GM21381 (cell line): ENCODE measurements around the gene ATF6.
A peak's percentile ranks its signal among the peaks of the same experiment; 100 is the strongest.

Experiments
- ATAC-seq: cut with Tn5 transposase; IDR thresholded peaks from one replicate; pipeline ENCODE4 v1.9.1; 2021; ENCODE audit warnings: mild to moderate bottlenecking, moderate library complexity; ENCODE audit not compliant: unreplicated experiment

Gene ATF6

DNA sequence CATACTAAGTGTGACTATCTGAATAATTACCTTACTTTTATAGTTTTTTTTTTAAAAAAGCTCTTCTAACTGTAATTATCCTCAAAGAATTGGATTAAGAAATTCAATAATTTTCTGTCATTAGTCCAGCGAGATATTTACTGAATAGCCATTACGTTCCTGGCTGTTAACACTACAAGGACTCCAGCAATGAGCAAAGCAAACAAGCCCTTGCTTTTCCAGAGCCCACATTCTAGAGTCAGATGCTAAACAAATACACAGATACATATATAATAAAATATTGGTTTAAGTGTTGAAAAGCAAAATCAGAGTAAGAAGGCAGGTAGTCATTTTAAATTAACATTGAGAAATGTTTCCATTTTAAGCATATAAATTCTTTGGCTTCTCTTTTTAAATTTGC lies 118.4 kb downstream of the ATF6 start:
- no peak for ATAC-seq

DNA sequence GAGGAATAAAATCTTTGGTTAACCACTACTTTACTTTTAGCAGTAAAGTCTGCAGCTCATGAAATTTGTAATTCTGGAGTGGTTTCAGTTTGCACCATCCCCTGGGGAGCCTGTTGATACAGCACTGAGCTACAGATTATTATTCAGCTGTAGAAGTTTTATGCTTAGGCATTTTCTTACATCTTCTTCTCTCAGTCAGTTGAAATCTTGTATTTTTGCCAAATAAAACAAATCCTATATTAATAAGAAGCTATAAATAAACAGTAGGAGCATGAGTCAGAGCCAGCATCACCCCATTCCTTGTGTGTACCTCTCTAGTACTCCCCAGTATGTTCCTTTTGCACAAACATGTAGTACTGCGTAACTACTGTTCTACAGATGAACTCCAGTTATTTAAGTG lies 118.9 kb downstream of the ATF6 start:
- no peak for ATAC-seq

DNA sequence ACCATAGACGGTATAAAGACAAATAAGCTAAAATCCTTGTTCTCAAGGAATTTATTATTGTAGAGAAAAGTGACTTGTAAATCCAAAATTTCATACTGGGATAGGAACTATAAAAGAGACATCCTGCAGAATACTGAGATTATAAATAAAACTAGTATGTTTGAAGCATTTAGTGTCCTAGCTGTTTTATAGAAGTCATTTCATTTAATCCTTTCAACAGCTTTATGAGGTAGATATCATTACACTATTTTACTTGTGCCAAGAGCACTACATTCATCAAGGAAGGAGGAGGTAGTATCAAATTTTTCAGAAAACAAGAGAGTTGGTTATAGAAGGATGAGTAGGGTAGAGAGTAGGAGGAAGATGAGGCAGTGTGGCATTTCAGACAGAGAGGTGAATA lies 119.6 kb downstream of the ATF6 start:
- ATAC-seq: no peak

- no peak for ATAC-seq
Measured at GRCh38 chr1:161886589-161886988, 120.5 kb downstream of the ATF6 start.

- no peak for ATAC-seq
Measured at GRCh38 chr1:161887730-161888287, 121.7 kb downstream of the ATF6 start.

DNA sequence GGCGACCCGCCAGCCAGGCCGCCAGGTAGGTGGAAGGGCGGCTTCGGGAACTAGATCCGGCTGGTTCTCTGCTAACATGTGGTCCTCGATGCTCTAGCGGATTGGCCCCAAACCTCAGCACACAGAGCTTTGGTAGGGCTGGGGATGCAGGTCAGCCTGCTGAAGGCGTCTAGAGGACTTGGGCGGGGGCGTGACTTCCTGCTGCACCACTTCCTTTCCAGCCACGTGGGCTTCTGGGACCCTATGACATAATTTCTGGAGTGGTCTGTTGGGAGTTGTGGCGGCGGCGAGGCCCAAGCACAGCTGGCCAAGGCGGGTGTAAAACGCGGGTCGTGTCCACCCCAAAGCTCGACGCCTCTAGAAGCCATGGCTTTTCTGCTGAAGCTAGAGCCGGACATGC lies 124.5 kb downstream of the ATF6 start:
- ATAC-seq: no peak

GRCh38 chr1:161899091-161899490 lies 133.0 kb downstream of the ATF6 start:
- no peak for ATAC-seq

DNA sequence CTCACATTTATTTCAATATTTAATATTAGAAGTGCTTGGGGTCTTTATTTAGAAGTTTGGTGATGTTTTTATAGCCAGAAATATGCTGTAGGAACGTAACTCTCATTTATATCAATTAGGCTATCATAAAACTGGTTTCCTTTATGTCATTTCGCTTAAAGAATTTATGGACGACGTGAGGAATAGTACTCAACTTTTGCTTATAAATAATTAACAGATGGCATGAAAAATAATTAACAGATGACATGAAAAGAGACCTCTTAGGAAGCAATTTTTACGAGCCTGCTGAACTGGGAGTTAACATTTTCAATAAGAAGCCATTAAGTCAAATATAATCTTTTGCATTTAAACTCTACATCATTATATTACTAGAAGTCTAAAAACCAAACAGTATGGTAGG lies 134.0 kb downstream of the ATF6 start:
- no peak for ATAC-seq

- ATAC-seq: no peak
Measured at GRCh38 chr1:161902182-161902581, 136.1 kb downstream of the ATF6 start.

GRCh38 chr1:161905269-161905884 lies 139.3 kb downstream of the ATF6 start:
- ATAC-seq: no peak

DNA sequence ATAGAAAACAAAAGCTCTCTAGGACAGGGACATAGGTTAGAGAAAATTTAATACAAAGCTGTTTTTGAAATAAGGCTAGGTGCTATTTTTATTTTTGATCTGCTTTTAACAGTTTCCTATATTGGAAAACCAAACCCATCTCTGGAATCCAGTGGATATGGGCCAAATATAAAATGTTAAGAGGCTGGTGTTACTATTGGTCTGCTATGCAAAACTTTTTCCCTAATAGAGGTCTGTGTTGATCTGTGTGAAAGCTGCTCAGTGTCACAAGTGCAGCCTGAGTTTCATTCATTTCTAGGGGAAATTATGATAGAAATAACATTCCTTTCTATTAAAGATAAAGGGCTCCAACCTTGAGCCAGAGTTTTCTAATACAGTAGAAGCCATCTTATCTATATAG lies 141.1 kb downstream of the ATF6 start:
- ATAC-seq: no peak

DNA sequence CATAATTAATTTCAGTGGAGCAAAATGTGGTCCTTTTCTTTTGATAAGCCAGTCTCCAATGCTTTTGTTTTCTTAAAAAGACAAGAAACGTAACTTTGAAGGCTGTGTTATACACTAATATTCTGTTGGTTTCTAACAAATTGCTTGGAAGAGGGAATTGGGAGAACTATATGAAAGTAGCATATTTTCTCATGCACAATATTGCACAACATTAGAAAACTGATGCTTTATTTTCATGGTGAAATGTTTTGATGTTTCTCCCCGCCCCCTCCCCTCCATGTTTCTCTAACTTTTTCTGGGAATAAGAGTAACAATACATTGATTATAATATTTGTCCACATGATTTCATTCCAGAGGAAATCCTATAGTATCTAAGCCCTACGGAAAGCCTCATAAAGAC lies 142.1 kb downstream of the ATF6 start:
- no peak for ATAC-seq

GRCh38 chr1:161910604-161911003 lies 144.5 kb downstream of the ATF6 start:
- no peak for ATAC-seq

DNA sequence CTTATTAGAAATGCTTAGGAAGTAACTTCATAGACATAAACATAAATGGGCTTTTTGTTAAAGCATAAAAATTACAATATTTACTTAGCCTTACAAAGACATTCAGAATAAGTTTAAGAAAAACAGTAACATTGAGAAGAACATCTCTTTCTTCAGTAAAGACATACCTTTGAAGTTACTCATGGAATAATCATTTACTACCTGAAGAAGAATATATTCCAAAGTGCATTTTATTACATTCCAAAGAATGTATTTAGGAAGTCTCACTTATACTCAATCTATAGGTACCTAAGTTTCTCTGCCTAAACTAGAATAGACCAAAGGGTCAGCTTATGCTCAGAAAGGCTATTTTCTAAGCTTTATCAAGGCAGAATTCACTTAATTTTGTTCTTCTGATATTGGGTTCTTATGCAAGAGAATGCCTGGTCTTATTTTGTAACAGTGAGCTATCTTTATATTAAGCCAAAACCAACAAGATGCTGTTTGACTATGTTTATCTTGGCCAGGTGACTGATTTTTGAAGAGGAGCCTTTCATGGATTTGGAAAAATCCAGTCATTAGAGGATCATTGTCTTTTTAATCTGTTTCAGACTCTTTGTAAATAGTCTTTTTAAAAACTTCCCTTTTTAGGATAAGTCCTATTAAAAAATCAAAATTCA lies 147.5 kb downstream of the ATF6 start:
- no peak for ATAC-seq

DNA sequence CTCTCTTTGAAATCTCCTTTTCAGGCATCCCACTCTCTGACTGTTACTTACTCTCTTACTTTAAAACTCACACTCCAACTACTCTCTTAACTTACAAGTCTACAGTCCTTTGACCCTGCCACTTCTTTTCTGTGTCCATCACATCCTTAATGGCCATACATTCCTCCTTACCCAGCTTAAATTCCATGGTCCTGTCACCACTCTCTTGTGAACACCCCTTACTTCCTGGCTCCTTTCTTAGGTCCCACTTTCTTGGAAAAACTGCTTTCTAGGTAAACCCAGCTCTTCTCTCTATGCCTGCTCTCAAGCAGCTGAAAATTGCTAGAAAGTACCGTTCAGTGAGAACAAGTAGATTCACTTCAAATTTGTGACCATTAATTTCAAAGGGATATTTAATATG lies 148.5 kb downstream of the ATF6 start:
- ATAC-seq: no peak

- peak; percentile 73 for ATAC-seq
Measured at GRCh38 chr1:161915051-161915503, 149.0 kb downstream of the ATF6 start.

GRCh38 chr1:161915978-161916377 lies 149.9 kb downstream of the ATF6 start:
- no peak for ATAC-seq

DNA sequence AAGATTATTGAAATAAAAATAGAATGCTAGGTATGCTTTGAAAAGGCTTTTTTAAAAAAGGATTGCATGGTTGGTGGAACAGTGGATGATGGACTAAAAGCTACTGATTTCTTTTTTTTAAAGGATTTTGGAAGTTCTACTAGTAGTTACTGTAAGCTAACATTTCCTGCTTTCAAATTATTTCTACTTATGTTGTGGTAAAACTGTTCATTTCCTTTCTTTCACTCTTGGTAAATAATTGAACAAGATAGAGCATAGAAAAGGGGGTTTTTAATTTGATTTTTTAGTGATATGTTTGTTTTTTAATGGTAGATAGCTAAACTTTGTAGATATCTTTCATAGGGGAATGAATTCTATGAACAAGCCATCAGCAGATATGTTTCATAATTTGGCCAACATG lies 153.1 kb downstream of the ATF6 start:
- no peak for ATAC-seq

DNA sequence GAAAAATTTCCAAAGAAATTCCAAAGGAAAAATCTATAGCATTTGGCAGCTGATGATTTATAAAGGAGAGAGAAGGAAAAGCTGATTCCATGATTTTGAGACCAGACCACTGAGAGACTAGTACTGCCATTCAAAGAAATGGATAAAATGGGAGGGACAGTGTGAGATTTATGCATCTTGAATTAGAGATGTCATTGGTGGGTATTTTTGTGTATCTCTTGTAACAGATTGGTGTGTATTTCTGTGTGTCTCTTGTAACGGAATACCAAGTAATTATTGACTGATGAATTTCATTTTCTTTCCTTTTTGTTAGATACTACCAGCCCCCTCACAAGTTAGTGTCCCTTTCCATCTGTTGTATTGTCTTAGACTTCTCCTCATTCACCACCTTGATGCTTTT lies 155.4 kb downstream of the ATF6 start:
- no peak for ATAC-seq

- no peak for ATAC-seq
Measured at GRCh38 chr1:161921990-161922389, 155.9 kb downstream of the ATF6 start.

- no peak for ATAC-seq
Measured at GRCh38 chr1:161928056-161928455, 161.9 kb downstream of the ATF6 start.

DNA sequence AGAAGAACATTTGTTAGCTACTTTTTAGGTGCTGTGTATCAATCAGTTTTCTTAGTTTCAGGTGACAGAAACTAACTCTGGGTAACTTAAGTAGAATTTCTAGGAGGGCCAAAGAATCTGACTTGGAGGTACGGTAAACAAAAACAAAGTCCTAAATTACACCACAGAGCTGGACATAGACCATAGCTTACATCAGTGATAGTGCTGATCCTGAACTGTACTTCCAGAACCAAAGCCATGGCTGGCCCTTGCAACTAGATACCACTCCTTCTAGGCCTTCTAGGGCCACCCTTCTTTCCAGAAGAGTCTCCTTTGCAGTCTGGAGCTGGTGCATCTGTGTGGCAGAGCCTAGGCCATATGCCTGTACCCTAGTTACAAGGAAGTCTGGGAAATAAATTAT lies 163.0 kb downstream of the ATF6 start:
- no peak for ATAC-seq

DNA sequence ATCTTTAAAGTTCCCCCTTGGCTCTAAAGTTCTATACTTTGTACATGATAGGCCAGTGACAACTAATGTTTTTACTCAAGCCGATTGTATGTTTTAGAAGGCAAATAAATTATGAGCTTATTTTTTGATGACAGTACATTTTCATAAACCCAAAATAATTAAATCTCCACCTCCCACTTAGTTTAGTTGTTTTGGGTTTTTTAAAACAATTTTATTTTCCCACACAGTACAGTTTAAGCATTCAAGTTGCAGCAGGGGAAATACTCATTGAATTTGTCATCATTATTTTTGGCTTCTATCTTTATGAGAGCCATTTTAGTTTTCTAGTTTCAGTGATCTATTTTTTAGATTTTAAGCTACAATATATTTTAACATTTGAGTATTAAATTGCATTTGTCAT lies 163.9 kb downstream of the ATF6 start:
- ATAC-seq: no peak
